Measurements from ENCODE around the gene TMEM178A. TPM values are rescaled to one million over a fixed set of nuclear protein-coding genes. Genes with fewer than 3 reads are reported as not detected.
A peak's percentile ranks its signal among the peaks of the same experiment; 100 is the strongest.

TMEM178A gene
- polyA plus RNA-seq, 1 donor from 2014 or later: 31.8 TPM

DNA sequence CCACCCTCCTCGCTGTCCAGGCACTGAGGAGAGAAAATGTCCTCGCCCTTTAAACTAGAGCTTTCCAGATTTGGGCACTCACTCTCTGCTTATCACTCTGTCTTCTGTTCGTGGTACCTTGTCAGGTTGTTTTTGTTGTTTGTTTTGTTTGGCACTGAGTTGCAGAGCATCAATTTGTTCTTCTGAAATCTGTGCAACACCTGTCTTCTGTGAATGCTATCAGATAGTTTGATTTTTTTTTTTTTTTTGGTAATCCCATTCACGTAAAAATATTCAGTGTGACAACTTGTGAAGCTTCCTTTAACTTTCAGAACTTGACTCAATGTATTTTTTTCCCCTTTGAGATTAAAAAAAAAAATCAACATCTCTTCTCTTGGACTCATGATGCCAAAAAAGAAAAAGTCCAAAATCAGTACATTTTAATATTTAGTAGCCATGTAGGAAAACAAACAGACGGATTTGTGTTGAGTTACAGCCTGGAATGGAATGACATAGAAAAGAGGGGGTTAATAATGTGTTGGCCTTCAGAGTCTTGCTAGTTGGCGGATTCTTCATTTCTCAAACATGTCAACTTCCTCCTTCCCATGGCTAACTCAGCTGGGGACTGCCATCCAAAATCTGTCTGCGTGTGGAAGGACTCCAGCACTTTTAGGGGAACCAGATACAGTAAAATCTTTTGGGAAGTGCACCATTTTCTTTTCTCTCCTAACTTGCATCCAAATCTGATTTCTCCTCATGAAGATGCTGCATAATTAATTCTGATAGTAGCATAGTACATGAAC lies 1.6 kb downstream of the TMEM178A start:
- H3K9me3 ChIP-seq (ENCODE audit: low read length): no peaks in the 10 kb centered on the region
- no peak for TF ChIP-seq TAF1 (IDR thresholded peaks at IDR 0.05; ENCODE audit: low read depth)
- TF ChIP-seq SMC3 (conservative IDR thresholded peaks at IDR 0.05; ENCODE audit: poor library complexity): no peak
- no peak for TF ChIP-seq RAD21 (conservative IDR thresholded peaks at IDR 0.05)
- no peak for TF ChIP-seq POLR2AphosphoS5 (IDR thresholded peaks at IDR 0.05)
- TF ChIP-seq, protein P1, sequence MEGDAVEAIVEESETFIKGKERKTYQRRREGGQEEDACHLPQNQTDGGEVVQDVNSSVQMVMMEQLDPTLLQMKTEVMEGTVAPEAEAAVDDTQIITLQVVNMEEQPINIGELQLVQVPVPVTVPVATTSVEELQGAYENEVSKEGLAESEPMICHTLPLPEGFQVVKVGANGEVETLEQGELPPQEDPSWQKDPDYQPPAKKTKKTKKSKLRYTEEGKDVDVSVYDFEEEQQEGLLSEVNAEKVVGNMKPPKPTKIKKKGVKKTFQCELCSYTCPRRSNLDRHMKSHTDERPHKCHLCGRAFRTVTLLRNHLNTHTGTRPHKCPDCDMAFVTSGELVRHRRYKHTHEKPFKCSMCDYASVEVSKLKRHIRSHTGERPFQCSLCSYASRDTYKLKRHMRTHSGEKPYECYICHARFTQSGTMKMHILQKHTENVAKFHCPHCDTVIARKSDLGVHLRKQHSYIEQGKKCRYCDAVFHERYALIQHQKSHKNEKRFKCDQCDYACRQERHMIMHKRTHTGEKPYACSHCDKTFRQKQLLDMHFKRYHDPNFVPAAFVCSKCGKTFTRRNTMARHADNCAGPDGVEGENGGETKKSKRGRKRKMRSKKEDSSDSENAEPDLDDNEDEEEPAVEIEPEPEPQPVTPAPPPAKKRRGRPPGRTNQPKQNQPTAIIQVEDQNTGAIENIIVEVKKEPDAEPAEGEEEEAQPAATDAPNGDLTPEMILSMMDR (IDR thresholded peaks at IDR 0.05; ENCODE audit: poor library complexity, severe bottlenecking): no peak
- no peak for TF ChIP-seq EP300 (conservative IDR thresholded peaks at IDR 0.05; ENCODE audit: poor library complexity, severe bottlenecking)
- TF ChIP-seq, protein P2, sequence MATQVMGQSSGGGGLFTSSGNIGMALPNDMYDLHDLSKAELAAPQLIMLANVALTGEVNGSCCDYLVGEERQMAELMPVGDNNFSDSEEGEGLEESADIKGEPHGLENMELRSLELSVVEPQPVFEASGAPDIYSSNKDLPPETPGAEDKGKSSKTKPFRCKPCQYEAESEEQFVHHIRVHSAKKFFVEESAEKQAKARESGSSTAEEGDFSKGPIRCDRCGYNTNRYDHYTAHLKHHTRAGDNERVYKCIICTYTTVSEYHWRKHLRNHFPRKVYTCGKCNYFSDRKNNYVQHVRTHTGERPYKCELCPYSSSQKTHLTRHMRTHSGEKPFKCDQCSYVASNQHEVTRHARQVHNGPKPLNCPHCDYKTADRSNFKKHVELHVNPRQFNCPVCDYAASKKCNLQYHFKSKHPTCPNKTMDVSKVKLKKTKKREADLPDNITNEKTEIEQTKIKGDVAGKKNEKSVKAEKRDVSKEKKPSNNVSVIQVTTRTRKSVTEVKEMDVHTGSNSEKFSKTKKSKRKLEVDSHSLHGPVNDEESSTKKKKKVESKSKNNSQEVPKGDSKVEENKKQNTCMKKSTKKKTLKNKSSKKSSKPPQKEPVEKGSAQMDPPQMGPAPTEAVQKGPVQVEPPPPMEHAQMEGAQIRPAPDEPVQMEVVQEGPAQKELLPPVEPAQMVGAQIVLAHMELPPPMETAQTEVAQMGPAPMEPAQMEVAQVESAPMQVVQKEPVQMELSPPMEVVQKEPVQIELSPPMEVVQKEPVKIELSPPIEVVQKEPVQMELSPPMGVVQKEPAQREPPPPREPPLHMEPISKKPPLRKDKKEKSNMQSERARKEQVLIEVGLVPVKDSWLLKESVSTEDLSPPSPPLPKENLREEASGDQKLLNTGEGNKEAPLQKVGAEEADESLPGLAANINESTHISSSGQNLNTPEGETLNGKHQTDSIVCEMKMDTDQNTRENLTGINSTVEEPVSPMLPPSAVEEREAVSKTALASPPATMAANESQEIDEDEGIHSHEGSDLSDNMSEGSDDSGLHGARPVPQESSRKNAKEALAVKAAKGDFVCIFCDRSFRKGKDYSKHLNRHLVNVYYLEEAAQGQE (IDR thresholded peaks at IDR 0.05; ENCODE audit: borderline replicate concordance): no peak
- TF ChIP-seq EZH2 (IDR thresholded peaks at IDR 0.05; ENCODE audit: borderline replicate concordance, insufficient read depth, low read length, poor library complexity, severe bottlenecking): no peak
- TF ChIP-seq MXI1 (conservative IDR thresholded peaks at IDR 0.05; ENCODE audit: poor library complexity, severe bottlenecking): no peak
- H3K79me2 ChIP-seq (replicated peaks; ENCODE audit: insufficient read depth, low read length): peaks cover 31% of the 10 kb centered on the region
- no peaks in the 10 kb centered on the region for H3K27me3 ChIP-seq (ENCODE audit: insufficient read depth, low read depth, low read length)
- no peak overlapping the region for H3K27ac ChIP-seq (ENCODE audit: low read length)
- H4K20me1 ChIP-seq (ENCODE audit: insufficient read depth): no peaks in the 10 kb centered on the region
- H3K9ac ChIP-seq (ENCODE audit: low read length): peak overlapping the region; percentile 72
- H3F3A ChIP-seq (ENCODE audit: insufficient read depth, low read length, poor library complexity, severe bottlenecking): no peaks in the 10 kb centered on the region
- peak overlapping the region; percentile 72 for H3K4me3 ChIP-seq (ENCODE audit: low read length)
- H2AFZ ChIP-seq (ENCODE audit: low read depth, low read length): no peak overlapping the region
- no peaks in the 10 kb centered on the region for H3K9me2 ChIP-seq (ENCODE audit: insufficient read depth, low read length)
- no peaks in the 10 kb centered on the region for H3K36me3 ChIP-seq (ENCODE audit: insufficient read depth, low read length)
- peak overlapping the region; percentile 65 for H3K4me2 ChIP-seq (ENCODE audit: low read length)

DNA sequence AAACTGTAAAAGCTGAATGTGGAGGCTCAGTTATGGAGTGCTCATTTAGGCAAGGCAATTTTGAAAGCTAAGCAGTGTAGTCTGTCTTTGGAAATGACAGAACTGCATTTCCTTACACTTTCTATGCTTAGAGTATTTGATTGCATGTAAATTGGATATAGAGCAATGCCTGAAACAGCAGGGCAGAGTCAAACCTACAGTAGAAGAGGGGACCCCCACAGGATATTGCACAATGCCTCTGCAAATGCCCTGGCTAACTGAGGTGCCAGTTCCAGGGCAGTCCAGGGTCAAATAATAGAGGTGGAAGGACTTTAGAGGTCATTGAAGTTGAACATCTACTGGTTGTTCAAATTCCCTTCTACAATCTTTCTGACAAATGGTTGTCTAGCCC lies 2.2 kb downstream of the TMEM178A start:
- Histone ChIP-seq H3K36me3 (ENCODE audit: insufficient read depth, low read length) (no peaks in the 10 kb centered on the region), H3F3A (ENCODE audit: insufficient read depth, low read length, poor library complexity, severe bottlenecking) (no peaks in the 10 kb centered on the region), H3K9me2 (ENCODE audit: insufficient read depth, low read length) (no peaks in the 10 kb centered on the region), H3K27ac (ENCODE audit: low read length) (no peak overlapping the region), H4K20me1 (ENCODE audit: insufficient read depth) (no peaks in the 10 kb centered on the region), H3K9ac (ENCODE audit: low read length) (no peak overlapping the region), H3K4me3 (ENCODE audit: low read length) (peak overlapping the region; percentile 72), H3K4me2 (ENCODE audit: low read length) (peak overlapping the region; percentile 65), H3K9me3 (ENCODE audit: low read length) (no peaks in the 10 kb centered on the region), H3K27me3 (ENCODE audit: insufficient read depth, low read depth, low read length) (no peaks in the 10 kb centered on the region), H2AFZ (ENCODE audit: low read depth, low read length) (no peak overlapping the region), H3K79me2 (replicated peaks; ENCODE audit: insufficient read depth, low read length) (peaks cover 31% of the 10 kb centered on the region)
- TF ChIP-seq EP300 (conservative IDR thresholded peaks at IDR 0.05; ENCODE audit: poor library complexity, severe bottlenecking) (no peak), RAD21 (conservative IDR thresholded peaks at IDR 0.05) (no peak), TAF1 (IDR thresholded peaks at IDR 0.05; ENCODE audit: low read depth) (no peak), MXI1 (conservative IDR thresholded peaks at IDR 0.05; ENCODE audit: poor library complexity, severe bottlenecking) (no peak), SMC3 (conservative IDR thresholded peaks at IDR 0.05; ENCODE audit: poor library complexity) (no peak), POLR2AphosphoS5 (IDR thresholded peaks at IDR 0.05) (no peak), EZH2 (IDR thresholded peaks at IDR 0.05; ENCODE audit: borderline replicate concordance, insufficient read depth, low read length, poor library complexity, severe bottlenecking) (no peak)
- TF ChIP-seq, protein P2 (IDR thresholded peaks at IDR 0.05; ENCODE audit: borderline replicate concordance): no peak
- TF ChIP-seq, protein P1 (IDR thresholded peaks at IDR 0.05; ENCODE audit: poor library complexity, severe bottlenecking): no peak
